Endodermal cell (in vitro differentiated cells): ENCODE measurements around the gene B4GALT5. TPM values are rescaled to one million over a fixed set of nuclear protein-coding genes. Genes with fewer than 3 reads are reported as not detected.

Experiments used
- DNase-seq: peaks from one replicate; pipeline ENCODE4 v3.0.0-alpha.2; 2017
- H3K27ac ChIP-seq: 2 replicates; pipeline ENCODE4 v1.5.1; 2013; ENCODE audit warnings: mild to moderate bottlenecking, low read depth, low read length, moderate library complexity
- H3K27me3 ChIP-seq: 2 replicates; pipeline ENCODE4 v1.6.1; 2013; ENCODE audit warnings: mild to moderate bottlenecking, low read length, moderate library complexity; ENCODE audit not compliant: insufficient read depth, control insufficient read depth, poor library complexity, severe bottlenecking
- H3K36me3 ChIP-seq: 2 replicates; pipeline ENCODE4 v1.7.0; 2013; ENCODE audit warnings: mild to moderate bottlenecking, low read length, moderate library complexity; ENCODE audit not compliant: control insufficient read depth, insufficient read depth
- H3K4me1 ChIP-seq: one replicate; pipeline ENCODE4 v1.7.0; 2013; ENCODE audit warnings: low read length; ENCODE audit not compliant: control insufficient read depth, insufficient read depth
- H3K4me3 ChIP-seq: 2 replicates; pipeline ENCODE4 v1.5.1; 2013; ENCODE audit warnings: mild to moderate bottlenecking, low read length, moderate library complexity
- H3K9ac ChIP-seq: 2 replicates; pipeline ENCODE4 v1.6.1; 2013; ENCODE audit warnings: mild to moderate bottlenecking, low read length, moderate library complexity; ENCODE audit not compliant: poor library complexity, severe bottlenecking; ENCODE audit errors: extremely low read depth
- H3K9me3 ChIP-seq: 2 replicates; pipeline ENCODE4 v1.6.1; 2013; ENCODE audit warnings: mild to moderate bottlenecking, low read length, moderate library complexity; ENCODE audit not compliant: control insufficient read depth
- H3K27ac Mint-ChIP-seq: 2 replicates; pipeline ENCODE4 v1.8.0; 2020; ENCODE audit warnings: mixed read lengths
- H3K27me3 Mint-ChIP-seq: 2 replicates; pipeline ENCODE4 v1.8.0; 2021; ENCODE audit warnings: mild to moderate bottlenecking, mixed read lengths; ENCODE audit not compliant: insufficient read depth
- H3K36me3 Mint-ChIP-seq: 2 replicates; pipeline ENCODE4 v1.8.0; 2020; ENCODE audit warnings: low read depth, mixed read lengths
- H3K4me1 Mint-ChIP-seq: 2 replicates; pipeline ENCODE4 v1.8.0; 2020; ENCODE audit warnings: mixed read lengths
- H3K4me3 Mint-ChIP-seq: 2 replicates; pipeline ENCODE4 v1.8.0; 2020; ENCODE audit warnings: mild to moderate bottlenecking, moderate library complexity, mixed read lengths
- H3K9me3 Mint-ChIP-seq: 2 replicates; pipeline ENCODE4 v1.8.0; 2020; ENCODE audit warnings: mild to moderate bottlenecking, mixed read lengths
- WGBS, 2 experiments: methylation state at CpG; one replicate each; pipeline versions ENCODE4 v1.1.5 to v1.1.7; 2013; ENCODE audit warnings: missing lambda C conversion rate in 2 of 2, mixed read lengths in 1 of 2; ENCODE audit not compliant: insufficient coverage in 1 of 2, insufficient read length in 1 of 2; 5-methylcytosine and 5-hydroxymethylcytosine counted together
- total RNA-seq, 2 donors: library from RNA; stranded (reverse); fragmentation: NEBNext Ultra II Directional in 1 of 2; extraction: Animal tissue kit (Norgen Biotek cat#: 25700) in 1 of 2; gene quantifications; 2 replicates in 1 of 2; 3 replicates in 1 of 2; pipeline ENCODE4 v1.2.1, GENCODE V29; 2021
- TF ChIP-seq, protein P1 (sequence below): fragments of 200-600 bp; sonication (generic); conservative IDR thresholded peaks from 2 replicates; pipeline ENCODE4 v1.5.0; 2021; ENCODE audit warnings: antibody characterized with exemption, mild to moderate bottlenecking

The B4GALT5 gene
- total RNA-seq, 2 donors from 2014 or later, result 57.0 to 58.8 TPM

DNA sequence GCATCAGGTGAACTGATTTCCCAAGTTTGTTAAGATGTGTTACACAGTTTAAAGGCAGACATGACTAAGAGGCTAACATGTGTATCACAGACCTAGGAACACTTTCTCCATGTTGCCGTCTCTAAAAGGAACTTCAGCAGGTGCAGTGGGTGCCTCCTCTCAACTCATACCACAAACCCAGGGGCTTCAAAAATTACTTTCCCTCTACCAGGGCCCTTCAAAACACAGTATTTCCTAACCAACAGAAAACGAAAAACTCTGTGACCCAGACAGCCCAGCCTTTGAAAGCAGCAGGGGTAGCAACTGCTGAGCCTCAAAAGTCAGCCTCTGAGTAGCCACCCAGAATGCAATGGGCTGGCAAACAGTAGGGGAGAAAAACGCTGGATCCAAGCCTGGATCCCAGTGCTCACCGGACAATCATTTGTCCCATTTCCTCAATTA lies 28.5 kb downstream of the B4GALT5 start:
- TF ChIP-seq, protein P1, sequence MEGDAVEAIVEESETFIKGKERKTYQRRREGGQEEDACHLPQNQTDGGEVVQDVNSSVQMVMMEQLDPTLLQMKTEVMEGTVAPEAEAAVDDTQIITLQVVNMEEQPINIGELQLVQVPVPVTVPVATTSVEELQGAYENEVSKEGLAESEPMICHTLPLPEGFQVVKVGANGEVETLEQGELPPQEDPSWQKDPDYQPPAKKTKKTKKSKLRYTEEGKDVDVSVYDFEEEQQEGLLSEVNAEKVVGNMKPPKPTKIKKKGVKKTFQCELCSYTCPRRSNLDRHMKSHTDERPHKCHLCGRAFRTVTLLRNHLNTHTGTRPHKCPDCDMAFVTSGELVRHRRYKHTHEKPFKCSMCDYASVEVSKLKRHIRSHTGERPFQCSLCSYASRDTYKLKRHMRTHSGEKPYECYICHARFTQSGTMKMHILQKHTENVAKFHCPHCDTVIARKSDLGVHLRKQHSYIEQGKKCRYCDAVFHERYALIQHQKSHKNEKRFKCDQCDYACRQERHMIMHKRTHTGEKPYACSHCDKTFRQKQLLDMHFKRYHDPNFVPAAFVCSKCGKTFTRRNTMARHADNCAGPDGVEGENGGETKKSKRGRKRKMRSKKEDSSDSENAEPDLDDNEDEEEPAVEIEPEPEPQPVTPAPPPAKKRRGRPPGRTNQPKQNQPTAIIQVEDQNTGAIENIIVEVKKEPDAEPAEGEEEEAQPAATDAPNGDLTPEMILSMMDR, result no peak
- Histone ChIP-seq H3K9ac (no peak overlapping the region), H3K27me3 (no peaks in the 10 kb centered on the region), H3K36me3 (no peaks in the 10 kb centered on the region), H3K9me3 (no peaks in the 10 kb centered on the region), H3K27ac (no peak overlapping the region), H3K4me1 (peaks cover 24% of the 10 kb centered on the region), H3K4me3 (no peak overlapping the region)
- Mint-ChIP-seq H3K27ac (peak overlapping the region; percentile 57), H3K36me3 (peaks cover 14% of the 10 kb centered on the region), H3K4me1 (peaks cover 63% of the 10 kb centered on the region), H3K9me3 (no peaks in the 10 kb centered on the region), H3K27me3 (no peaks in the 10 kb centered on the region), H3K4me3 (no peak overlapping the region)
- no peak for DNase-seq
- 82 to 100% methylated on average over 1 to 4 of the region's 4 CpGs for WGBS, 2 experiments

DNA sequence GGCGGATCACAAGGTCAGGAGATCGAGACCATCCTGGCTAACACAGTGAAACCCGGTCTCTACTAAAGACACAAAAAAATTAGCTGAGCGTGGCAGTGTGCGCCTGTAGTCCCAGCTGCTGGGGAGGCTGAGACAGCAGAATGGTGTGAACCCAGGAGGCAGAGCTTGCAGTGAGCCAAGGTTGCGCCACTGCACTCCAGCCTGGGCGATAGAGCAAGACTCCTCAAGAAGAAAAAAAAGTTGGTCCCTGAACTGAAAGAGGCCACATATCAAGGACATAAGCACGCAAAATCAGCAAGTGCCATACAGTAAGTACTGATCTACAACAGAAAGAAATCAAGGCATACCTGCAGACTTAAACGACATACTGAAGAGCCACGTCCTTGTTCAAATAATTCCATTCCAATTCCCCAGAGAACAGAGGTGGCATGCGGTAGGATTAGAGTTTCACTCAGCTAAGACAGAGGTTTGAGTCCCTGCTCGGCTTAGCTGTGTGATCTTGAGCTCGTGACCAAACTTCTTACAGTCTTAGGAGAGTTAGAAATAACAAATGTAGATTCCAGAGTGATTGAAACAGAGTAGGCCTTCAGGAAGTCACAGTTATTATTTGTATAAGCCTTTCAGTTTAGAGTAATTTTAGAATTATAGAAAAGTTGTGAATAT lies 29.2 kb downstream of the B4GALT5 start:
- no peaks in the 10 kb centered on the region for H3K9me3 Mint-ChIP-seq
- Histone ChIP-seq H3K4me1 (peaks cover 31% of the 10 kb centered on the region), H3K9me3 (no peaks in the 10 kb centered on the region), H3K27me3 (no peaks in the 10 kb centered on the region), H3K36me3 (no peaks in the 10 kb centered on the region), H3K9ac (no peak overlapping the region), H3K4me3 (no peak overlapping the region), H3K27ac (no peak overlapping the region)
- no peak for DNase-seq
- peak overlapping the region; percentile 50 for H3K27ac Mint-ChIP-seq
- 91 to 94% methylated on average over 11 to 13 of the region's 13 CpGs for WGBS, 2 experiments
- H3K36me3 Mint-ChIP-seq, result peaks cover 14% of the 10 kb centered on the region
- TF ChIP-seq, protein P1, result no peak
- no peak overlapping the region for H3K4me3 Mint-ChIP-seq
- H3K4me1 Mint-ChIP-seq, result peaks cover 60% of the 10 kb centered on the region
- H3K27me3 Mint-ChIP-seq, result no peaks in the 10 kb centered on the region

DNA sequence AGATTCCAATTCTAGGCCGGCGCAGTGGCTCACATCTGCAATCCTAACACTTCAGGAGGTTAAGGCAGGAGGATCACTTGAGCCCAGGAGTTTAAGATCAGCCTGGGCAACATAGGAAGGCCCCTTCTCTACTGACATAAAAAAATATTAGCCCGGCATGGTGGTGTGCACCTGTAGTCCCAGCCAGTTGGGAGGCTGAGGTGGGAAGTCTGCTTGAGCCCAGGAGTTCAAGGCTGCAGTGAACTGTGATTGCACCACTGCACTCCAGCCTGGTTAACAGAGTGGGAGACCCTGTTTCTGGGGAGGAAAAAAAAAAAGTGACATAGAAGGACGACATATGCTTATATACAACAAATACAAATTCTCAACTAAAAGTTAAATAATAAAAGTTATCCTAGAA lies 30.9 kb downstream of the B4GALT5 start:
- H3K9ac ChIP-seq, result no peak overlapping the region
- Mint-ChIP-seq H3K36me3 (peaks cover 14% of the 10 kb centered on the region), H3K27ac (no peak overlapping the region), H3K4me1 (peaks cover 58% of the 10 kb centered on the region), H3K9me3 (no peaks in the 10 kb centered on the region), H3K27me3 (no peaks in the 10 kb centered on the region), H3K4me3 (no peak overlapping the region)
- no peak for DNase-seq
- no peaks in the 10 kb centered on the region for H3K27me3 ChIP-seq
- H3K36me3 ChIP-seq, result no peaks in the 10 kb centered on the region
- no peak overlapping the region for H3K4me3 ChIP-seq
- H3K4me1 ChIP-seq, result peaks cover 40% of the 10 kb centered on the region
- TF ChIP-seq, protein P1, result no peak
- no peak overlapping the region for H3K27ac ChIP-seq
- WGBS, 2 experiments, result 90 to 95% methylated on average over 3 of the region's 4 CpGs
- no peaks in the 10 kb centered on the region for H3K9me3 ChIP-seq
